ENCODE results near the gene GPR137. TPM values are rescaled to one million over a fixed set of nuclear protein-coding genes. Genes with fewer than 3 reads are reported as not detected.
A peak's percentile ranks its signal among the peaks of the same experiment; 100 is the strongest.
"Not testable (repeated sequence)": the region's sequence is repeated elsewhere in the genome, so short reads cannot be mapped to it uniquely, and the experiment has no call there.

GPR137 gene
- polyA plus RNA-seq, 1 donor from 2014 or later: 34.1 TPM

DNA sequence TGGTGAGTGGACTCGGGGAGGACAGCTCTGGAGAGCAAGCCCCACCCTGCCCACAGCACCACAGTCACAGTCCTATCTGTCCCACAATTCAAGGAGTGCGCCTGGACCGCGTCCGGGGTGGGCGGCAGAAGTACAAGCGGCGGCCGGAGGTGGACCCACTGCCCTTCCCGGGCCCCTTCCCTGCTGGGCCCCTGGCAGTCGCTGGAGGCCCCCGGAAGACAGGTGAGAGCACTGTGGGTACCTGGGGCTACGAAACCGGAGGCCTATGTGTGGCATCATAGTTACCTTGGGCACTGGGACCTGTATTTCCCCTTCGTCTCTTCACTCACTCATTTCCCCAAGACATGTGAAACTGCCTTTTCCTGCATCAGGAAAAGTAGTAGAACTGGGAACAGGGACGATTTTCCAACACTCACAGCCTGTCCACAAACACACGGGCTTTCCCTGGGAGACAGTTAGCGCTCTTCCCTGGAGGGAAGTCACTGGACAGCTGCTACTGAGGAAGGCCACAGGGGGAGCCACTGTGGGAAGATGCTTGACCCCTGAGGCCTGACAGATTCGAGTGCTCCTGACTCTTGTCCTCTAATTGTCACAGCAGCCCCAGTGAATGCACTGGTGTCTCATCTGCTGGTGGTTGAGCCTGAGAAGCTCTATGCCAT is 28.6 kb downstream of the GPR137 start:
- no peak overlapping the region for H3K4me3 ChIP-seq (ENCODE audit: low read length)
- H3K4me2 ChIP-seq (ENCODE audit: low read length): no peak overlapping the region
- TF ChIP-seq, protein P1, sequence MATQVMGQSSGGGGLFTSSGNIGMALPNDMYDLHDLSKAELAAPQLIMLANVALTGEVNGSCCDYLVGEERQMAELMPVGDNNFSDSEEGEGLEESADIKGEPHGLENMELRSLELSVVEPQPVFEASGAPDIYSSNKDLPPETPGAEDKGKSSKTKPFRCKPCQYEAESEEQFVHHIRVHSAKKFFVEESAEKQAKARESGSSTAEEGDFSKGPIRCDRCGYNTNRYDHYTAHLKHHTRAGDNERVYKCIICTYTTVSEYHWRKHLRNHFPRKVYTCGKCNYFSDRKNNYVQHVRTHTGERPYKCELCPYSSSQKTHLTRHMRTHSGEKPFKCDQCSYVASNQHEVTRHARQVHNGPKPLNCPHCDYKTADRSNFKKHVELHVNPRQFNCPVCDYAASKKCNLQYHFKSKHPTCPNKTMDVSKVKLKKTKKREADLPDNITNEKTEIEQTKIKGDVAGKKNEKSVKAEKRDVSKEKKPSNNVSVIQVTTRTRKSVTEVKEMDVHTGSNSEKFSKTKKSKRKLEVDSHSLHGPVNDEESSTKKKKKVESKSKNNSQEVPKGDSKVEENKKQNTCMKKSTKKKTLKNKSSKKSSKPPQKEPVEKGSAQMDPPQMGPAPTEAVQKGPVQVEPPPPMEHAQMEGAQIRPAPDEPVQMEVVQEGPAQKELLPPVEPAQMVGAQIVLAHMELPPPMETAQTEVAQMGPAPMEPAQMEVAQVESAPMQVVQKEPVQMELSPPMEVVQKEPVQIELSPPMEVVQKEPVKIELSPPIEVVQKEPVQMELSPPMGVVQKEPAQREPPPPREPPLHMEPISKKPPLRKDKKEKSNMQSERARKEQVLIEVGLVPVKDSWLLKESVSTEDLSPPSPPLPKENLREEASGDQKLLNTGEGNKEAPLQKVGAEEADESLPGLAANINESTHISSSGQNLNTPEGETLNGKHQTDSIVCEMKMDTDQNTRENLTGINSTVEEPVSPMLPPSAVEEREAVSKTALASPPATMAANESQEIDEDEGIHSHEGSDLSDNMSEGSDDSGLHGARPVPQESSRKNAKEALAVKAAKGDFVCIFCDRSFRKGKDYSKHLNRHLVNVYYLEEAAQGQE (IDR thresholded peaks at IDR 0.05; ENCODE audit: borderline replicate concordance): no peak
- TF ChIP-seq RAD21 (conservative IDR thresholded peaks at IDR 0.05) (no peak), POLR2AphosphoS5 (IDR thresholded peaks at IDR 0.05) (no peak), EP300 (conservative IDR thresholded peaks at IDR 0.05; ENCODE audit: poor library complexity, severe bottlenecking) (no peak), SMC3 (conservative IDR thresholded peaks at IDR 0.05; ENCODE audit: poor library complexity) (no peak), EZH2 (IDR thresholded peaks at IDR 0.05; ENCODE audit: borderline replicate concordance, insufficient read depth, low read length, poor library complexity, severe bottlenecking) (no peak), MXI1 (conservative IDR thresholded peaks at IDR 0.05; ENCODE audit: poor library complexity, severe bottlenecking) (no peak), TAF1 (IDR thresholded peaks at IDR 0.05; ENCODE audit: low read depth) (no peak)
- TF ChIP-seq, protein P2, sequence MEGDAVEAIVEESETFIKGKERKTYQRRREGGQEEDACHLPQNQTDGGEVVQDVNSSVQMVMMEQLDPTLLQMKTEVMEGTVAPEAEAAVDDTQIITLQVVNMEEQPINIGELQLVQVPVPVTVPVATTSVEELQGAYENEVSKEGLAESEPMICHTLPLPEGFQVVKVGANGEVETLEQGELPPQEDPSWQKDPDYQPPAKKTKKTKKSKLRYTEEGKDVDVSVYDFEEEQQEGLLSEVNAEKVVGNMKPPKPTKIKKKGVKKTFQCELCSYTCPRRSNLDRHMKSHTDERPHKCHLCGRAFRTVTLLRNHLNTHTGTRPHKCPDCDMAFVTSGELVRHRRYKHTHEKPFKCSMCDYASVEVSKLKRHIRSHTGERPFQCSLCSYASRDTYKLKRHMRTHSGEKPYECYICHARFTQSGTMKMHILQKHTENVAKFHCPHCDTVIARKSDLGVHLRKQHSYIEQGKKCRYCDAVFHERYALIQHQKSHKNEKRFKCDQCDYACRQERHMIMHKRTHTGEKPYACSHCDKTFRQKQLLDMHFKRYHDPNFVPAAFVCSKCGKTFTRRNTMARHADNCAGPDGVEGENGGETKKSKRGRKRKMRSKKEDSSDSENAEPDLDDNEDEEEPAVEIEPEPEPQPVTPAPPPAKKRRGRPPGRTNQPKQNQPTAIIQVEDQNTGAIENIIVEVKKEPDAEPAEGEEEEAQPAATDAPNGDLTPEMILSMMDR (IDR thresholded peaks at IDR 0.05; ENCODE audit: poor library complexity, severe bottlenecking): no peak
- H3F3A ChIP-seq (ENCODE audit: insufficient read depth, low read length, poor library complexity, severe bottlenecking): no peaks in the 10 kb centered on the region
- no peaks in the 10 kb centered on the region for H3K9me3 ChIP-seq (ENCODE audit: low read length)
- no peaks in the 10 kb centered on the region for H3K36me3 ChIP-seq (ENCODE audit: insufficient read depth, low read length)
- no peaks in the 10 kb centered on the region for H3K27me3 ChIP-seq (ENCODE audit: insufficient read depth, low read depth, low read length)
- no peak overlapping the region for H3K9ac ChIP-seq (ENCODE audit: low read length)
- peaks cover 11% of the 10 kb centered on the region for H3K79me2 ChIP-seq (replicated peaks; ENCODE audit: insufficient read depth, low read length)
- H4K20me1 ChIP-seq (ENCODE audit: insufficient read depth): no peaks in the 10 kb centered on the region
- no peaks in the 10 kb centered on the region for H3K9me2 ChIP-seq (ENCODE audit: insufficient read depth, low read length)
- H3K27ac ChIP-seq (ENCODE audit: low read length): no peak overlapping the region
- no peak overlapping the region for H2AFZ ChIP-seq (ENCODE audit: low read depth, low read length)

DNA sequence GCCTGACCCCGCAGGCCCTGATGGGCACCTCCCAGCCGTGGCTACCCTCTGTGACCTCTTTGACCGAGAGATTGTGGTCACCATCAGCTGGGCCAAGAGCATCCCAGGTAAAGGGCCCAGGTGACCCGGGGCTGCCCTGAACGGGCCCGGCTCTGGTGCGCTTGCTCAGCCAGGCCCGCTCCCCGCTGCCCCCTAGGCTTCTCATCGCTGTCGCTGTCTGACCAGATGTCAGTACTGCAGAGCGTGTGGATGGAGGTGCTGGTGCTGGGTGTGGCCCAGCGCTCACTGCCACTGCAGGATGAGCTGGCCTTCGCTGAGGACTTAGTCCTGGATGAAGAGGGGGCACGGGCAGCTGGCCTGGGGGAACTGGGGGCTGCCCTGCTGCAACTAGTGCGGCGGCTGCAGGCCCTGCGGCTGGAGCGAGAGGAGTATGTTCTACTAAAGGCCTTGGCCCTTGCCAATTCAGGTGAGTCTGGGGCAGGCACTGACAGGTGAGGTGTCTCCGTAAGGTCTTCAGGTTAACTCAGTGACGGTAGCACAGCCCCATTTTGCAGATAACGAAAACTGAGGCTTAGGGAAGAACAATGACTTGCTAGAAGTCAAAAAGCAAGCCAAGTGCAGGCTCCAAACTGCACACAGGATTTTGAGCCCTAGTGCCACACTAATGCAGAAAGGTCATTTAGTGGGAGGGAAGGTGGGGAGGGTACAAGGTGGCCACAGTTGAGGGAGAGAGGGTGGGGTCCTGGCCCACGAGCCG is 29.3 kb downstream of the GPR137 start:
- Histone ChIP-seq H3K9ac (ENCODE audit: low read length) (no peak overlapping the region), H2AFZ (ENCODE audit: low read depth, low read length) (no peak overlapping the region), H4K20me1 (ENCODE audit: insufficient read depth) (no peaks in the 10 kb centered on the region), H3K79me2 (replicated peaks; ENCODE audit: insufficient read depth, low read length) (peaks cover 13% of the 10 kb centered on the region), H3K36me3 (ENCODE audit: insufficient read depth, low read length) (no peaks in the 10 kb centered on the region), H3F3A (ENCODE audit: insufficient read depth, low read length, poor library complexity, severe bottlenecking) (no peaks in the 10 kb centered on the region), H3K27ac (ENCODE audit: low read length) (no peak overlapping the region), H3K27me3 (ENCODE audit: insufficient read depth, low read depth, low read length) (no peaks in the 10 kb centered on the region), H3K4me2 (ENCODE audit: low read length) (no peak overlapping the region), H3K9me2 (ENCODE audit: insufficient read depth, low read length) (no peaks in the 10 kb centered on the region), H3K4me3 (ENCODE audit: low read length) (no peak overlapping the region), H3K9me3 (ENCODE audit: low read length) (no peaks in the 10 kb centered on the region)
- no peak for TF ChIP-seq TAF1 (IDR thresholded peaks at IDR 0.05; ENCODE audit: low read depth)
- no peak for TF ChIP-seq MXI1 (conservative IDR thresholded peaks at IDR 0.05; ENCODE audit: poor library complexity, severe bottlenecking)
- TF ChIP-seq SMC3 (conservative IDR thresholded peaks at IDR 0.05; ENCODE audit: poor library complexity): no peak
- TF ChIP-seq POLR2AphosphoS5 (IDR thresholded peaks at IDR 0.05): no peak

DNA sequence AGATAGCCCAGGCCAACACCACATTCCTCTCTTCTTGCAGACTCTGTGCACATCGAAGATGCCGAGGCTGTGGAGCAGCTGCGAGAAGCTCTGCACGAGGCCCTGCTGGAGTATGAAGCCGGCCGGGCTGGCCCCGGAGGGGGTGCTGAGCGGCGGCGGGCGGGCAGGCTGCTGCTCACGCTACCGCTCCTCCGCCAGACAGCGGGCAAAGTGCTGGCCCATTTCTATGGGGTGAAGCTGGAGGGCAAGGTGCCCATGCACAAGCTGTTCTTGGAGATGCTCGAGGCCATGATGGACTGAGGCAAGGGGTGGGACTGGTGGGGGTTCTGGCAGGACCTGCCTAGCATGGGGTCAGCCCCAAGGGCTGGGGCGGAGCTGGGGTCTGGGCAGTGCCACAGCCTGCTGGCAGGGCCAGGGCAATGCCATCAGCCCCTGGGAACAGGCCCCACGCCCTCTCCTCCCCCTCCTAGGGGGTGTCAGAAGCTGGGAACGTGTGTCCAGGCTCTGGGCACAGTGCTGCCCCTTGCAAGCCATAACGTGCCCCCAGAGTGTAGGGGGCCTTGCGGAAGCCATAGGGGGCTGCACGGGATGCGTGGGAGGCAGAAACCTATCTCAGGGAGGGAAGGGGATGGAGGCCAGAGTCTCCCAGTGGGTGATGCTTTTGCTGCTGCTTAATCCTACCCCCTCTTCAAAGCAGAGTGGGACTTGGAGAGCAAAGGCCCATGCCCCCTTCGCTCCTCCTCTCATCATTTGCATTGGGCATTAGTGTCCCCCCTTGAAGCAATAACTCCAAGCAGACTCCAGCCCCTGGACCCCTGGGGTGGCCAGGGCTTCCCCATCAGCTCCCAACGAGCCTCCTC is 30.2 kb downstream of the GPR137 start:
- not testable (repeated sequence) for H3F3A ChIP-seq (ENCODE audit: insufficient read depth, low read length, poor library complexity, severe bottlenecking); H3K4me2 ChIP-seq (ENCODE audit: low read length); H3K9me2 ChIP-seq (ENCODE audit: insufficient read depth, low read length); H2AFZ ChIP-seq (ENCODE audit: low read depth, low read length); H3K36me3 ChIP-seq (ENCODE audit: insufficient read depth, low read length); H3K27me3 ChIP-seq (ENCODE audit: insufficient read depth, low read depth, low read length); H3K9me3 ChIP-seq (ENCODE audit: low read length); H3K9ac ChIP-seq (ENCODE audit: low read length); H3K27ac ChIP-seq (ENCODE audit: low read length); H4K20me1 ChIP-seq (ENCODE audit: insufficient read depth)
- H3K4me3 ChIP-seq (ENCODE audit: low read length): peak overlapping the region; percentile 99
- peaks cover 13% of the 10 kb centered on the region for H3K79me2 ChIP-seq (replicated peaks; ENCODE audit: insufficient read depth, low read length)

Data from neural cell (in vitro differentiated cells).